Coronary artery (tissue), 2 donors: ENCODE data around the gene PGLYRP4.

ENCODE experiments used
- DNase-seq: peaks from one replicate; pipeline ENCODE4 v3.0.0-alpha.2; 2017; ENCODE audit warnings: low spot score
- H3K27ac ChIP-seq, 2 donors: fragments of 200-600 bp; sonication (generic); one replicate each; pipeline ENCODE4 v1.5.1; 2016 to 2019
- H3K4me3 ChIP-seq: fragments of 200-600 bp; sonication (generic); 2 replicates; pipeline ENCODE4 v1.5.1; 2016; ENCODE audit warnings: mild to moderate bottlenecking, moderate library complexity
- TF ChIP-seq, protein P1 (sequence below): fragments of 200-600 bp; sonication (generic); IDR thresholded peaks from one replicate; pipeline ENCODE4 v1.5.1; 2019; ENCODE audit warnings: antibody characterized with exemption

PGLYRP4 gene

DNA sequence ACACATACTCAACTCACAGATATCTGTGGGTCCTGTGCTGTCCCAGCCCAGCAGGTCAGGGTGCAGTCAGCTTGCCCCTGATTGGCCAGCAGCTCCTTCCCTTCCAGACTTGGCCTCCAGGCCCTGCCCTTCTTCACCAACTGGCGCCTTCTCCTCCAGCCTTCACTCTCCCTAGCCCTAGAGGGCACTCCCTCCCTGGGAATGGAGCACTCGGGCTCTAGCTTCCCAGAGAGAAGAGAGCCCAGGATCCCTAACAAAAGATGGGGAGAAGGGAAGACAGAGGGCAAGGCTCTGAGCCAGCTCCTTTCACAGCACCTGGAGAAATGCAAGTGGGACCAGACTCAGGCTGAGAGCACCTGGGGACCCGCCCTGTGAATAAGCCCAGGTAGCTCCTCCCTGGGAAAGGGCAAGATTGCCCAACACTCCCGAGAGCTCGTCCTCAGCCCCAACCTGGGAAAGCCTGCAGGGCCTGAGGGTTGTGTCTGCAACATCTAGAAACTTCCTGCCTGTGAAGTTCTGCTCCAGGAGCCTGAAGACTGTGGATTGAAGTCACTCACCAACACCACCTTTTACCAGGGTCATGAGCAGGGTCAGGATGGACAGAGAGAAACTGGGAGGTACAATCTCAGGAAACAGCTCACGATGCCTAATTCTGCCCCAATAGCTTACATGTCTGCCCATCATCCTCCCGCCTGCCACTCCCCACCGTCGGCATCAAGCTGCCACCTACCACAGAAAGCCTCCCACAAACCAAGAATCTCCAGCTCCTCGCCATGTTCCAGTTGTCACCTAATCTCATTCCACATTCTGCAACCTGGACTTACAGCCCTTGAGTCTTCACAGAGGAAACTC lies at the start of gene PGLYRP4:
TSS of gene PGLYRP4 (minus strand) at position 331 of the 852 bp plus-strand sequence. CDS start 909 bp downstream, outside the sequence.
- Histone ChIP-seq H3K4me3 (no peak within 1 kb of the TSS), H3K27ac (no peak within 1 kb of the TSS)
- peak; percentile 62 for DNase-seq
- TF ChIP-seq, protein P1, sequence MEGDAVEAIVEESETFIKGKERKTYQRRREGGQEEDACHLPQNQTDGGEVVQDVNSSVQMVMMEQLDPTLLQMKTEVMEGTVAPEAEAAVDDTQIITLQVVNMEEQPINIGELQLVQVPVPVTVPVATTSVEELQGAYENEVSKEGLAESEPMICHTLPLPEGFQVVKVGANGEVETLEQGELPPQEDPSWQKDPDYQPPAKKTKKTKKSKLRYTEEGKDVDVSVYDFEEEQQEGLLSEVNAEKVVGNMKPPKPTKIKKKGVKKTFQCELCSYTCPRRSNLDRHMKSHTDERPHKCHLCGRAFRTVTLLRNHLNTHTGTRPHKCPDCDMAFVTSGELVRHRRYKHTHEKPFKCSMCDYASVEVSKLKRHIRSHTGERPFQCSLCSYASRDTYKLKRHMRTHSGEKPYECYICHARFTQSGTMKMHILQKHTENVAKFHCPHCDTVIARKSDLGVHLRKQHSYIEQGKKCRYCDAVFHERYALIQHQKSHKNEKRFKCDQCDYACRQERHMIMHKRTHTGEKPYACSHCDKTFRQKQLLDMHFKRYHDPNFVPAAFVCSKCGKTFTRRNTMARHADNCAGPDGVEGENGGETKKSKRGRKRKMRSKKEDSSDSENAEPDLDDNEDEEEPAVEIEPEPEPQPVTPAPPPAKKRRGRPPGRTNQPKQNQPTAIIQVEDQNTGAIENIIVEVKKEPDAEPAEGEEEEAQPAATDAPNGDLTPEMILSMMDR = no peak

DNA sequence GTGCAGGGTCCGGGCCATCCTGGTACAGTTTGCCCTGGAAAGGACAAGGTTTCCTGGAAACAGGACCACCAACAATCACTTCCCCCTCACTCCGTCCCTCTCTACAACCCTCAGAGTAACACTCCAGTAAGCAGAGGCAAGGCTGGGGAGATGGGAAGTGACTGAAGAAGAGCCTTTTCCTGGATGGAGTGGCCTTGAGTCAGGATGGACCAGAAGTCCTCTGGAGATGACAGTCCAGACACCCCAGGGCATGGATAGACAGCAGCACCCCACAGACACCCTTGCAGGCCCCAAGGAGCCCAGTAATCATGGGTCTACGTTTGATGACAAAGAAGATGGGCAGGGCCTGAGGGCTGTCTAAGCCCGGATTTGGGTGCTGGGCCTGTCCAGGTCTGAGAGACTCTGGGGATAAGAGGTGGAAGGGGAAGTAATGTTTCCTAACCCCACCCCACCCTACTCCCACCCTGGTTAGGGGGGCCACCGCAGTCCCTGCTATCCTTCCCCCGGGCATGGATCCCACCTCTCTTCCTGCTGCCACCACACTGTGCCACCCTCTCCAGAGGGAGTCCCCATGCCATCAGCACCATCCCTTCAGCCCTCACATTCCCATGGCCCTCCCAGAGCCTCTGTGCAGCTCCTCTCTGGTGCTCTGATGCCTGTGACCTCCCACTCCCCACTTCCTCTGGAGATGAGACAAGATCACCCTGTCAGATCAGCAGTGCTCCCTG lies 49.4 kb upstream of the PGLYRP4 start:
- Histone ChIP-seq H3K27ac (no peak overlapping the region), H3K4me3 (no peak overlapping the region)
- TF ChIP-seq, protein P1 = no peak
- peak; percentile 62 for DNase-seq

DNA sequence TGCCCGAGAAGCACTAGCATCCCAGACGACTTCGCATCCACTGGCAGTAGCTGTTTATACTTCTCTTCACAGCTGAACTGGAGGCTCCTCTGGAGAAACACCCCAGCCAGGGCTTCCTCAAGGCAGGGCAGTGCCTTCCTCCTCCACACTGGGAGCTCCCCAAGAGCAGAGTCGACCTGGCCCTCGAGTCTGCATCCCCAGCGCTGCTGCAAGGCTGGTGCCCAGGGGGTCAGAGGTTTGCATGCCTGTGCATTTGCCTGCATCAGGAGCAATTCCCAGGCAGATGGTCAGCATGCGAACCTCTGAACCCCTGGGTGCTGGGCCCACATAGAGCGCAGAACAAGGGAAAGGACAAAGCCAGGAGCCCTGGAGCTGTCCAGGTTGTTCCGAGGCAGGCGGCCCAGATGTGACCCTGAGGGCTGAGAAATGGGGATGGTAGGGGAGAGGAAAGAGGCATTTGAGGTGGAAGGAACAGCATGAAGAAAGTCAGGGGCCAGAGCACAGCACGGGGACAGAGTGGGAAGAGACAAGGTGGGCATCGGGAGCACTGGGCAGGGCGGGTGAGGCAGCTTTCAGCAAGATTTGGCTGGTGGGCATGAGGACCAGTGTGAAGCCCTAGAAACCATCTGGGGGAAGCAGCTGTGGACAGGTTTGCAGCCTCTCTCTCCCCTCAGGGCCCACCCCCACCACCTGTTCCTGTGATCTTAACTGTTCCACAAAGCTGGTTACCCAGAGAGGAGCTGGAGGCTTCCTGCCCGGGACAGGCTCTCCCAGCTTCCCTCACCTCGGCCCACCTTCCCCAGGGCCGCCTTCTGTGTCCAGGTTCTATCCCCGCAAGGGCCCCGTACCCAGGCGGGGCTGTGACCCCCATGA lies 48.6 kb upstream of the PGLYRP4 start:
- DNase-seq = peak; percentile 47
- H3K4me3 ChIP-seq = no peak overlapping the region
- H3K27ac ChIP-seq = no peak overlapping the region
- TF ChIP-seq, protein P1 = no peak

DNA sequence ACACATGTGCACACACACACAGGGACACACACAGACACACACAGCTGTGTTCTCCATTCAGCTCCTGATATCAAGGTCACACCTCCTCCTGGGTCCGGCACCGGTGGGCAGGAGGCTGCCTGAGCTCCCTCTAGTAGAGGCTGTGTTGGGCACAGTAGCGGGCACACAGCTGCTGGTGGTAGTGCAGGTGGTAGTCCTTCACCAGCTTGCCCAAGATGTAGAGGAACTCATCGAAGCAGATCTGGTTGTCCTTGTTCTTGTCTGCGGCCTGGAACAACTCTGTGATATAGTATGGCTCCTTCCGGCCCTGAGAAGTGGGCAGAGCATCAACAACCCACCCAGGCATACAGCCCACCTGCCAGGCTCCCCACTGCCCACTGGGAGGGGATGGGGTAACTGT lies 47.8 kb upstream of the PGLYRP4 start:
- Histone ChIP-seq H3K4me3 (no peak overlapping the region), H3K27ac (no peak overlapping the region)
- peak; percentile 35 for DNase-seq
- TF ChIP-seq, protein P1 = no peak

- no peak overlapping the region for H3K27ac ChIP-seq
- H3K4me3 ChIP-seq = no peak overlapping the region
- DNase-seq = peak; percentile 28
- TF ChIP-seq, protein P1 = no peak
These were observed 47.1 kb upstream of the PGLYRP4 start for GRCh38 chr1:153395776-153396175.

GRCh38 chr1:153395136-153395685 lies 46.6 kb upstream of the PGLYRP4 start:
- DNase-seq = peak; percentile 49
- TF ChIP-seq, protein P1 = no peak
- Histone ChIP-seq H3K27ac (no peak overlapping the region), H3K4me3 (no peak overlapping the region)
